Ovary (tissue), 9 donors: ENCODE measurements around the gene FCN1. TPM values are rescaled to one million over a fixed set of nuclear protein-coding genes. Genes with fewer than 3 reads are reported as not detected.
"Not testable (repeated sequence)": the region's sequence is repeated elsewhere in the genome, so short reads cannot be mapped to it uniquely, and the experiment has no call there.

Source experiments
- DNase-seq, 5 donors: peaks; one replicate each; pipeline ENCODE4 v3.0.0-alpha.2; 2019 to 2020
- H3K27ac ChIP-seq, 2 donors: fragments of 200-600 bp; one replicate each; pipeline versions ENCODE4 v1.5.1 to v1.8.0; 2019 to 2022
- H3K27me3 ChIP-seq: fragments of 200-600 bp; one replicate; pipeline ENCODE4 v1.8.0; 2022
- H3K36me3 ChIP-seq: fragments of 200-600 bp; sonication (generic); one replicate; pipeline ENCODE4 v1.5.1; 2019
- H3K4me1 ChIP-seq: one replicate; pipeline ENCODE4 v1.8.1; 2013; ENCODE audit warnings: mild to moderate bottlenecking, moderate library complexity; ENCODE audit not compliant: insufficient read depth
- H3K4me3 ChIP-seq: fragments of 200-600 bp; sonication (generic); one replicate; pipeline ENCODE4 v1.5.1; 2017
- H3K9me3 ChIP-seq, 2 donors: fragments of 200-600 bp in 1 of 2; sonication (generic) in 1 of 2; one replicate each; pipeline versions ENCODE4 v1.5.1 to v1.8.1; 2013 to 2019; ENCODE audit warnings: mild to moderate bottlenecking in 1 of 2, moderate library complexity in 1 of 2
- CTCF ChIP-seq, 3 donors: fragments of 450-650 bp in 2 of 3; fragments of 200-600 bp in 1 of 3; IDR thresholded peaks; one replicate each; pipeline versions ENCODE4 v1.5.1 to v1.8.0; 2016 to 2022; ENCODE audit warnings: antibody characterized with exemption in 3 of 3, mild to moderate bottlenecking in 1 of 3
- EP300 ChIP-seq: sonication (generic); formaldehyde crosslinking; IDR thresholded peaks from one replicate; pipeline ENCODE4 v1.6.1; 2017; ENCODE audit warnings: antibody characterized with exemption
- POLR2A ChIP-seq: fragments of 450-650 bp; IDR thresholded peaks from one replicate; pipeline ENCODE4 v1.6.1; 2017; ENCODE audit warnings: antibody characterized with exemption, mild to moderate bottlenecking, moderate library complexity
- WGBS, 3 donors: extraction: QIAGEN DNeasy Blood & Tissue Kit in 1 of 3; methylation state at CpG; one replicate each; pipeline versions ENCODE4 v1.1.5 to v1.1.7; 2013 to 2017; 5-methylcytosine and 5-hydroxymethylcytosine counted together
- intact Hi-C, 4 donors: fragments of 100-400 bp; cut with DNase I; formaldehyde crosslinking; loops; one replicate each; pipeline versions ENCODE4 v1.11.0 to v1.15.1; 2022 to 2023
- polyA plus RNA-seq, 2 donors: library from polyadenylated mRNA; stranded (reverse); fragments of 200-250 nt in 1 of 2; fragments of 350-450 nt in 1 of 2; fragmentation: Illumina TruSeq in 1 of 2; extraction: RNeasy Lipid Tissue Mini Kit (QIAGEN cat#74804) in 1 of 2; gene quantifications; one replicate each; pipeline ENCODE4 v1.2.3, GENCODE V29; 2013 to 2014
- small RNA-seq: library from RNA; depleted of rRNA; stranded (forward); fragments of <200 nt; gene quantifications from one replicate; pipeline ENCODE3, GENCODE V24; 2016
- total RNA-seq, 7 donors: library from RNA; depleted of rRNA in 2 of 7; stranded (reverse); fragments of >200 nt in 2 of 7; fragmentation: NEBNext Ultra II Directional in 3 of 7; extraction: Animal tissue kit (Norgen Biotek cat#: 25700) in 3 of 7; gene quantifications; one replicate each; pipeline versions ENCODE4 v1.1.0 to v1.2.4, GENCODE V29; 2016 to 2023
- donor health status: DM: no; HTN: no; CAD: no; lungs with moderate emphysema.
- donor health status: DM: no; HTN: no; CAD: no.
- donor health status: Bipolar disorder and iron deficiency.
- donor health status: DM: yes; HTN: yes; CAD: no.
- donor health status: DM: no; HTN: no; CAD: no.
- donor health status: DM: yes; HTN: yes; CAD: no.

The FCN1 gene
- total and polyA plus RNA-seq, 9 donors = 0.43 to 5.0 (median 1.9) TPM; not detected in 2

- peak; percentile 49 to 72 (median 58) for DNase-seq
- intact Hi-C loops = no loop called here
Measured at GRCh38 chr9:134858051-134858841, 59.5 kb downstream of the FCN1 start.

GRCh38 chr9:134857451-134857850 is 60.3 kb downstream of the FCN1 start:
- WGBS, 3 donors = 88 to 97% (median 93%) methylated on average over 2 of the region's 2 CpGs
- H3K36me3 ChIP-seq, H3K27me3 ChIP-seq, H3K27ac ChIP-seq, H3K9me3 ChIP-seq, H3K4me3 ChIP-seq, intact Hi-C loops: not testable (repeated sequence)
- peak in 1 of 5 donors; percentile 3 for DNase-seq
- peaks cover 14% of the 10 kb centered on the region for H3K4me1 ChIP-seq

More at GRCh38 chr9:134858051-134858841, 59.5 kb downstream of the FCN1 start:
- no peaks in the 10 kb centered on the region for H3K9me3 ChIP-seq
- no peaks in the 10 kb centered on the region for H3K27me3 ChIP-seq
- 42 to 52% (median 47%) methylated on average over 11 of the region's 11 CpGs for WGBS, 3 donors
- TF ChIP-seq CTCF (IDR thresholded peaks at IDR 0.05) (no peak), EP300 (no peak), POLR2A (no peak)
- H3K4me1 ChIP-seq = peaks cover 11% of the 10 kb centered on the region
- peak overlapping the region in 1 of 2 donors; percentile 22 for H3K27ac ChIP-seq
- H3K4me3 ChIP-seq = no peak overlapping the region
- no peaks in the 10 kb centered on the region for H3K36me3 ChIP-seq

DNA sequence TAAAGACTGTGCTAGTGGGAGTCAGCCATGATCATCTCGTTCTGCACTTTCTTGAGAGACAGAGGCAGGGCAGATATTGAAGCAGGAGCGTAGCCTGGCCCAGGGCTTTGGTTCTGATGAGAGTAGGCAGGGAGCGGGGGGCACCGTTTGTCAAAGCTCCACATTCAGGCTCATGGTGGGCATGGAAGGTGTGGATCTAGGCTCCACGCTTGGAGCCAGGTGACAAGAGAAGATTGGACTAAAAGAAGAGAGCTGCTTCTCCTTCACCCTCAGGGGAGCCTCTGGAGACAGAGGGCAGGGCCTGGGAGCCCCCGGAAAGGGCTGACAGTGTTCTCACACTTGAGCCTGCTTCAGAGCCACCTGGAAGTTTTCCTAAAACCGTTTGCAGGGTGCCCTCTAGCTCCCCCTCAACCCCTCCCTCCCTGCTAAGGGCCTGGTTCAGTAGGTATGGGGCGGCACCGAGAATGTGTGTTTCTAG is 61.8 kb downstream of the FCN1 start:
- H3K4me1 ChIP-seq = peaks cover 11% of the 10 kb centered on the region
- H3K27me3 ChIP-seq = no peaks in the 10 kb centered on the region
- WGBS, 3 donors = 79 to 86% (median 83%) methylated on average over 9 of the region's 9 CpGs
- TF ChIP-seq POLR2A (no peak), CTCF (IDR thresholded peaks at IDR 0.05) (no peak), EP300 (no peak)
- H3K4me3 ChIP-seq = no peak overlapping the region
- H3K36me3 ChIP-seq = no peaks in the 10 kb centered on the region
- H3K9me3 ChIP-seq = no peaks in the 10 kb centered on the region
- H3K27ac ChIP-seq = no peak overlapping the region
- DNase-seq = peak in 2 of 5 donors; percentile 9 to 29
- intact Hi-C loops = no loop called here

Small RNA genes within 50 kb of the gene (small RNA-seq; reads per million reads assigned to genes)
- not detected for gene AL603650.1

Other genes starting within 250 kb of the FCN1 start
- gene FCN2, start 37.1 kb downstream of the FCN1 start, total RNA-seq = 1 to 10 TPM in 1 of 7 donors, under 1 TPM in 3, not detected in 3; 0.23 to 1.1 (median 0.40) TPM
- gene FCN2, start 37.1 kb downstream of the FCN1 start, polyA plus RNA-seq = under 1 TPM in 1 of 2 donors, not detected in 1; 0.33 TPM
- 10 to 100 TPM in 5 of 7 donors, 1 to 10 TPM in 2; 6.5 to 40.0 (median 19.9) TPM for gene OLFM1, start 169.8 kb upstream of the FCN1 start, total RNA-seq
- gene OLFM1, start 169.8 kb upstream of the FCN1 start, polyA plus RNA-seq = 10 to 100 TPM; 16.3 to 22.3 TPM